ENCODE data around the gene CELSR1. TPM values are rescaled to one million over a fixed set of nuclear protein-coding genes. Genes with fewer than 3 reads are reported as not detected.

CELSR1 gene
- total RNA-seq, 1 donor from 2014 or later, result 27.6 TPM

DNA sequence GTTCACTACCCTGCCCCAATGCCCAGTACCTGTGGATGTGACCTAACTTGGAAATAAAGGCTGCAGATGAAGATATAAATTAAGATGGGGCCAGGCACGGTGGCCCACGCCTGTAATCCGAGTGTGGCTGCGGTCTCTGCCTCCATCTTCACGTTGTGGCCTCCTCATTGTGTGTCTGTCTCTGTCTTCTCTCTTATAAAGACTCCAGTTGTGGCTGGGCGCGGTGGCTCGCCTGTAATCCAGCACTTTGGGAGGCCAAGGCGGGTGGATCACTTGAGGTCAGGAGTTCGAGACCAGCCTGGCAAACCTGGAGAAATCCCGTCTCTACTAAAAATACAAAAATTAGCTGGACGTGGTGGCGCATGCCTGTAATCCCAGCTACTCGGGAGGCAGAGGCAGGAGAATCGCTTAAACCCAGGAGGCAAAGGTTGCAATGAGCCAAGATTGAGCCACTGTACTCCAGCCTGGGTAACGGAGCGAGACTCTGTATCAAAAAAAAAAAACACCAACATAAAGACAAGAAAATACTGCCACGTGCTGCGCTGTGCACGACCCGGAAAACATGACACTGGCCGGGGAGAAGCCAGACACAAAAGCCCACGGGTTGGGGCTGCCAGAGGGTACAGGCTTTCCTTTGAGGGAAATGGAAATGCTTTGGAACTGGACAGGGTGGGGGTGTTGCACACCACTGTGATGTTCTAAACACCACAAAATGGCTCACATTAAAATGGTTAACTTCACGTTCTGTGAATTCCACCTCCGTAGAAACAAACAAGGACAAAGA, 18.7 kb downstream of the CELSR1 start:
- Histone ChIP-seq H3K4me1 (ENCODE audit: insufficient read depth, low read length) (peaks cover 19% of the 10 kb centered on the region), H3K4me2 (ENCODE audit: low read length) (no peak overlapping the region), H3K27ac (ENCODE audit: low read depth, low read length) (no peak overlapping the region), H3K9me3 (ENCODE audit: insufficient read depth, low read depth, low read length) (no peaks in the 10 kb centered on the region), H3K4me3 (ENCODE audit: insufficient read depth, low read depth, low read length) (no peak overlapping the region), H2AFZ (ENCODE audit: low read depth, low read length) (no peak overlapping the region), H4K20me1 (ENCODE audit: insufficient read depth, low read length) (peaks cover 14% of the 10 kb centered on the region), H3K36me3 (ENCODE audit: insufficient read depth, low read length) (no peaks in the 10 kb centered on the region), H3K27me3 (ENCODE audit: insufficient read depth, low read length) (no peaks in the 10 kb centered on the region), H3K79me2 (ENCODE audit: insufficient read depth, low read length) (no peaks in the 10 kb centered on the region), H3K9ac (ENCODE audit: low read length) (no peak overlapping the region)
- Mint-ChIP-seq H3K27me3 (ENCODE audit: low read depth, unreplicated experiment) (peaks cover 2% of the 10 kb centered on the region), H3K27ac (ENCODE audit: unreplicated experiment) (no peak overlapping the region), H3K4me1 (ENCODE audit: low read depth, unreplicated experiment) (peaks cover 22% of the 10 kb centered on the region), H3K4me3 (ENCODE audit: unreplicated experiment) (no peak overlapping the region), H3K9me3 (ENCODE audit: unreplicated experiment) (peaks cover 1% of the 10 kb centered on the region), H3K36me3 (ENCODE audit: low read depth, unreplicated experiment) (peaks cover 10% of the 10 kb centered on the region)
- DNase-seq (ENCODE audit: low read depth) (no peak), FAIRE-seq (no peak)
- no peak for TF ChIP-seq EZH2 (IDR thresholded peaks at IDR 0.05; ENCODE audit: insufficient read depth, low read length)
- TF ChIP-seq, protein P1, sequence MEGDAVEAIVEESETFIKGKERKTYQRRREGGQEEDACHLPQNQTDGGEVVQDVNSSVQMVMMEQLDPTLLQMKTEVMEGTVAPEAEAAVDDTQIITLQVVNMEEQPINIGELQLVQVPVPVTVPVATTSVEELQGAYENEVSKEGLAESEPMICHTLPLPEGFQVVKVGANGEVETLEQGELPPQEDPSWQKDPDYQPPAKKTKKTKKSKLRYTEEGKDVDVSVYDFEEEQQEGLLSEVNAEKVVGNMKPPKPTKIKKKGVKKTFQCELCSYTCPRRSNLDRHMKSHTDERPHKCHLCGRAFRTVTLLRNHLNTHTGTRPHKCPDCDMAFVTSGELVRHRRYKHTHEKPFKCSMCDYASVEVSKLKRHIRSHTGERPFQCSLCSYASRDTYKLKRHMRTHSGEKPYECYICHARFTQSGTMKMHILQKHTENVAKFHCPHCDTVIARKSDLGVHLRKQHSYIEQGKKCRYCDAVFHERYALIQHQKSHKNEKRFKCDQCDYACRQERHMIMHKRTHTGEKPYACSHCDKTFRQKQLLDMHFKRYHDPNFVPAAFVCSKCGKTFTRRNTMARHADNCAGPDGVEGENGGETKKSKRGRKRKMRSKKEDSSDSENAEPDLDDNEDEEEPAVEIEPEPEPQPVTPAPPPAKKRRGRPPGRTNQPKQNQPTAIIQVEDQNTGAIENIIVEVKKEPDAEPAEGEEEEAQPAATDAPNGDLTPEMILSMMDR (IDR thresholded peaks at IDR 0.05; ENCODE audit: insufficient read depth, low read depth, low read length), result no peak

DNA sequence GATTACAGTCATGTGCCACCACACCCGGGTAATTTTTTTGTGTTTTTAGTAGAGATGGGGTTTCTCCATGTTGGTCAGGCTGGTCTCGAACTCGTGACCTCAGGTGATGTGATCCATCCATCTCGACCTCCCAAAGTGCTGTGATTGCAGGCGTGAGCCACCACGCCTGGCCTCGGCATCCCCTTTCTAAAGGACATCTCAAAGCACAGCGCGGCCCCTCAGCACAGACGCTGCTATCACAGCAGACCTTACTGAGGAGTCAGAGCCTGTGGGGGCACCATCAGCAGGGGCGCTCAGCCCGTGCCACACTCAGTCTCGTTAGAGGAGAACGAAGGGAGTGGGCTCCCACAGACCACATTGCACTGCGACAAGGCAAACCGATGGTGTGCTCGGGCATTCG, 19.4 kb downstream of the CELSR1 start:
- H3K27ac ChIP-seq (ENCODE audit: low read depth, low read length), result no peak overlapping the region
- no peaks in the 10 kb centered on the region for H3K79me2 ChIP-seq (ENCODE audit: insufficient read depth, low read length)
- Mint-ChIP-seq H3K4me3 (ENCODE audit: unreplicated experiment) (no peak overlapping the region), H3K9me3 (ENCODE audit: unreplicated experiment) (peaks cover 1% of the 10 kb centered on the region), H3K36me3 (ENCODE audit: low read depth, unreplicated experiment) (peaks cover 10% of the 10 kb centered on the region), H3K27me3 (ENCODE audit: low read depth, unreplicated experiment) (peaks cover 2% of the 10 kb centered on the region), H3K4me1 (ENCODE audit: low read depth, unreplicated experiment) (peaks cover 22% of the 10 kb centered on the region), H3K27ac (ENCODE audit: unreplicated experiment) (no peak overlapping the region)
- FAIRE-seq (no peak), DNase-seq (ENCODE audit: low read depth) (no peak)
- no peaks in the 10 kb centered on the region for H3K27me3 ChIP-seq (ENCODE audit: insufficient read depth, low read length)
- no peaks in the 10 kb centered on the region for H3K9me3 ChIP-seq (ENCODE audit: insufficient read depth, low read depth, low read length)
- no peak overlapping the region for H3K9ac ChIP-seq (ENCODE audit: low read length)
- no peak overlapping the region for H3K4me2 ChIP-seq (ENCODE audit: low read length)
- peaks cover 14% of the 10 kb centered on the region for H4K20me1 ChIP-seq (ENCODE audit: insufficient read depth, low read length)
- no peaks in the 10 kb centered on the region for H3K36me3 ChIP-seq (ENCODE audit: insufficient read depth, low read length)
- no peak overlapping the region for H2AFZ ChIP-seq (ENCODE audit: low read depth, low read length)
- no peak for TF ChIP-seq EZH2 (IDR thresholded peaks at IDR 0.05; ENCODE audit: insufficient read depth, low read length)
- TF ChIP-seq, protein P1 (IDR thresholded peaks at IDR 0.05; ENCODE audit: insufficient read depth, low read depth, low read length), result no peak
- H3K4me3 ChIP-seq (ENCODE audit: insufficient read depth, low read depth, low read length), result no peak overlapping the region
- H3K4me1 ChIP-seq (ENCODE audit: insufficient read depth, low read length), result peaks cover 19% of the 10 kb centered on the region

DNA sequence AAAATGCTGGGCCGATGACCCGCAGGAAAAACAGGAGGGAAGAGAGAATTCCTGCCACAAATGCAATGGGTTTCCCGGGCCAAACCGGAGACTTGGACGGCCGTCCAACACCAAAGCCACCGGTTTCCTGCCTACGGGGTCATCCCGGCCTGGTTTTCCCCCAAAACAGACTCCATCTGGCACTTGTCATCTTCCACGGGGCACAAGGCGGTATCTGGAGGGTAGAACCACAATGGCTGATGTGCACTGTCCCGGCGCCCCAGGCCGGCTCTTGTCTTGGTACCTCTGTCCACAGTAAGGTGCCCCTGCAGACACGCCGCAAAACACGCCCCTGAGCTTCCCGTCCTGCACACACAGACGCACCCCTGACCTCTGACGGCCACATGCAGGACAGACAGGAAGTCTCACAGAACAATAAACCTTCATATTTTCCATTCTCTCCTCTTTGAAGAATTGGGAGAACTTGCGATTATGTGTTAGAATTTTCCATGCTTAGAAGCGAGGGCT, 20.1 kb downstream of the CELSR1 start:
- Histone ChIP-seq H4K20me1 (ENCODE audit: insufficient read depth, low read length) (peaks cover 14% of the 10 kb centered on the region), H3K27ac (ENCODE audit: low read depth, low read length) (no peak overlapping the region), H3K9ac (ENCODE audit: low read length) (no peak overlapping the region), H3K4me2 (ENCODE audit: low read length) (peak overlapping the region; percentile 15), H3K4me1 (ENCODE audit: insufficient read depth, low read length) (peaks cover 19% of the 10 kb centered on the region), H3K4me3 (ENCODE audit: insufficient read depth, low read depth, low read length) (no peak overlapping the region), H3K36me3 (ENCODE audit: insufficient read depth, low read length) (no peaks in the 10 kb centered on the region), H3K27me3 (ENCODE audit: insufficient read depth, low read length) (no peaks in the 10 kb centered on the region), H3K79me2 (ENCODE audit: insufficient read depth, low read length) (no peaks in the 10 kb centered on the region), H2AFZ (ENCODE audit: low read depth, low read length) (no peak overlapping the region), H3K9me3 (ENCODE audit: insufficient read depth, low read depth, low read length) (no peaks in the 10 kb centered on the region)
- Mint-ChIP-seq H3K36me3 (ENCODE audit: low read depth, unreplicated experiment) (peaks cover 9% of the 10 kb centered on the region), H3K27ac (ENCODE audit: unreplicated experiment) (no peak overlapping the region), H3K9me3 (ENCODE audit: unreplicated experiment) (peaks cover 1% of the 10 kb centered on the region), H3K27me3 (ENCODE audit: low read depth, unreplicated experiment) (peaks cover 2% of the 10 kb centered on the region), H3K4me1 (ENCODE audit: low read depth, unreplicated experiment) (peaks cover 22% of the 10 kb centered on the region), H3K4me3 (ENCODE audit: unreplicated experiment) (no peak overlapping the region)
- DNase-seq (ENCODE audit: low read depth) (no peak), FAIRE-seq (no peak)
- TF ChIP-seq, protein P1 (IDR thresholded peaks at IDR 0.05; ENCODE audit: insufficient read depth, low read depth, low read length), result no peak
- no peak for TF ChIP-seq EZH2 (IDR thresholded peaks at IDR 0.05; ENCODE audit: insufficient read depth, low read length)
